Ishikawa (cell line): ENCODE results near the gene HOXD12.

Experiments
- REST ChIP-seq: IDR thresholded peaks from 2 replicates; pipeline ENCODE4 v1.6.1; 2012; ENCODE audit warnings: low read depth, mild to moderate bottlenecking
- TAF1 ChIP-seq: IDR thresholded peaks from 2 replicates; pipeline ENCODE4 v1.6.1; 2012; ENCODE audit warnings: low read depth, mild to moderate bottlenecking
- TCF12 ChIP-seq: IDR thresholded peaks from 2 replicates; pipeline ENCODE4 v1.6.1; 2012; ENCODE audit warnings: low read depth
- USF1 ChIP-seq: IDR thresholded peaks from 2 replicates; pipeline ENCODE4 v1.6.1; 2012

Gene HOXD12

GRCh38 chr2:176151442-176152287, 52.1 kb downstream of the HOXD12 start, which contains the start of gene HOXD4:
HOXD4 (plus strand) TSS chr2:176151550; CDS start chr2:176151634, 84 bp downstream.
- no peak for TF ChIP-seq REST
- TF ChIP-seq TCF12: no peak
- no peak for TF ChIP-seq TAF1
- no peak for TF ChIP-seq USF1
